HepG2 (cell line): ENCODE measurements around the gene APOL2.
A peak's percentile ranks its signal among the peaks of the same experiment; 100 is the strongest.

ENCODE experiments used
- GTF2F1 ChIP-seq: fragments of 150-350 bp; IDR thresholded peaks from 2 replicates; pipeline ENCODE4 v1.6.1; 2014; ENCODE audit warnings: low read length
- TF ChIP-seq, protein P1 (sequence below): sonication (generic); formaldehyde crosslinking; IDR thresholded peaks from 2 replicates; pipeline ENCODE4 v1.4.0; 2020; ENCODE audit warnings: mild to moderate bottlenecking, missing genetic modification reagents
- TF ChIP-seq, protein P2 (sequence below): sonication (generic); formaldehyde crosslinking; IDR thresholded peaks from 2 replicates; pipeline ENCODE4 v1.8.1; 2022; ENCODE audit warnings: mild to moderate bottlenecking, missing genetic modification reagents
- TF ChIP-seq, protein P3 (sequence below): sonication (generic); formaldehyde crosslinking; IDR thresholded peaks from 2 replicates; pipeline ENCODE4 v1.5.0; 2020; ENCODE audit warnings: mild to moderate bottlenecking, missing genetic modification reagents, moderate library complexity

DNA sequence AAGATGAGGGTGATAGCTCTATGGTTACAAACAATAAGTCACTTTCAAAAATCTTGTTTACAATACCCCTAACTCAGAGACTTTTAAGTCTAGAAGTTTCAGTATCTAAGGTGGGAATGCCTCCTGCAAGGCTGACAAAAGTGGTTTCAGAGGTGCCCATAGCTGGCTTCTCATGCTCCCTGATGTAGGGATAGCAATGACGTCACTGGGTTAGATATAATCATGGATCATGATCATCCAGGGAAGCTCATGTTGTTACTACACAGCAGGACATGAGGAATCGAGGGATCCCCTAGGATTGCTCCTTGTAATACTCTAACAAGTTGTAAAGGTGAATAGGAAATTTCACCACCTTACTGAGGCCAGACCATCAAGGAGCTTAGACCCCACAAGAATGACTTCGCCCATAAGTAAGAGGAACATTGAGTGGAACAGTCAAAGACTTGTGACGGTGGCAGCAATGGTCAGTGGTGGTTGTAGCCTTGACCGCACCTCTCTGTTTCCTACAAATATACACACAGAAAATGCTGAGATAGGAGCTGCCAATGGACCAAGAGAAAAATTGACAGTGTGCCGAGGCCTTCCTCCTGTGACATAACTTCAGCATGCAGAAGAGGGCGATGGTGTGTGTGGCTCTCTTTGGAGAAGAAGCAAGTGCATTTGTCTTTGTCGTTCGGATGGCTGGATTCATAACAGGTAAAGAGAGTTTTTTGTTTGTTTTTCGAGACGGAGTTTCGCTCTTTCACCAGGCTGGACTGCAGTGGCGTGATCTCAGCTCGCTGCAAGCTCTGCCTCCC, 53.3 kb downstream of the APOL2 start:
- TF ChIP-seq GTF2F1, result no peak
- TF ChIP-seq, protein P1, sequence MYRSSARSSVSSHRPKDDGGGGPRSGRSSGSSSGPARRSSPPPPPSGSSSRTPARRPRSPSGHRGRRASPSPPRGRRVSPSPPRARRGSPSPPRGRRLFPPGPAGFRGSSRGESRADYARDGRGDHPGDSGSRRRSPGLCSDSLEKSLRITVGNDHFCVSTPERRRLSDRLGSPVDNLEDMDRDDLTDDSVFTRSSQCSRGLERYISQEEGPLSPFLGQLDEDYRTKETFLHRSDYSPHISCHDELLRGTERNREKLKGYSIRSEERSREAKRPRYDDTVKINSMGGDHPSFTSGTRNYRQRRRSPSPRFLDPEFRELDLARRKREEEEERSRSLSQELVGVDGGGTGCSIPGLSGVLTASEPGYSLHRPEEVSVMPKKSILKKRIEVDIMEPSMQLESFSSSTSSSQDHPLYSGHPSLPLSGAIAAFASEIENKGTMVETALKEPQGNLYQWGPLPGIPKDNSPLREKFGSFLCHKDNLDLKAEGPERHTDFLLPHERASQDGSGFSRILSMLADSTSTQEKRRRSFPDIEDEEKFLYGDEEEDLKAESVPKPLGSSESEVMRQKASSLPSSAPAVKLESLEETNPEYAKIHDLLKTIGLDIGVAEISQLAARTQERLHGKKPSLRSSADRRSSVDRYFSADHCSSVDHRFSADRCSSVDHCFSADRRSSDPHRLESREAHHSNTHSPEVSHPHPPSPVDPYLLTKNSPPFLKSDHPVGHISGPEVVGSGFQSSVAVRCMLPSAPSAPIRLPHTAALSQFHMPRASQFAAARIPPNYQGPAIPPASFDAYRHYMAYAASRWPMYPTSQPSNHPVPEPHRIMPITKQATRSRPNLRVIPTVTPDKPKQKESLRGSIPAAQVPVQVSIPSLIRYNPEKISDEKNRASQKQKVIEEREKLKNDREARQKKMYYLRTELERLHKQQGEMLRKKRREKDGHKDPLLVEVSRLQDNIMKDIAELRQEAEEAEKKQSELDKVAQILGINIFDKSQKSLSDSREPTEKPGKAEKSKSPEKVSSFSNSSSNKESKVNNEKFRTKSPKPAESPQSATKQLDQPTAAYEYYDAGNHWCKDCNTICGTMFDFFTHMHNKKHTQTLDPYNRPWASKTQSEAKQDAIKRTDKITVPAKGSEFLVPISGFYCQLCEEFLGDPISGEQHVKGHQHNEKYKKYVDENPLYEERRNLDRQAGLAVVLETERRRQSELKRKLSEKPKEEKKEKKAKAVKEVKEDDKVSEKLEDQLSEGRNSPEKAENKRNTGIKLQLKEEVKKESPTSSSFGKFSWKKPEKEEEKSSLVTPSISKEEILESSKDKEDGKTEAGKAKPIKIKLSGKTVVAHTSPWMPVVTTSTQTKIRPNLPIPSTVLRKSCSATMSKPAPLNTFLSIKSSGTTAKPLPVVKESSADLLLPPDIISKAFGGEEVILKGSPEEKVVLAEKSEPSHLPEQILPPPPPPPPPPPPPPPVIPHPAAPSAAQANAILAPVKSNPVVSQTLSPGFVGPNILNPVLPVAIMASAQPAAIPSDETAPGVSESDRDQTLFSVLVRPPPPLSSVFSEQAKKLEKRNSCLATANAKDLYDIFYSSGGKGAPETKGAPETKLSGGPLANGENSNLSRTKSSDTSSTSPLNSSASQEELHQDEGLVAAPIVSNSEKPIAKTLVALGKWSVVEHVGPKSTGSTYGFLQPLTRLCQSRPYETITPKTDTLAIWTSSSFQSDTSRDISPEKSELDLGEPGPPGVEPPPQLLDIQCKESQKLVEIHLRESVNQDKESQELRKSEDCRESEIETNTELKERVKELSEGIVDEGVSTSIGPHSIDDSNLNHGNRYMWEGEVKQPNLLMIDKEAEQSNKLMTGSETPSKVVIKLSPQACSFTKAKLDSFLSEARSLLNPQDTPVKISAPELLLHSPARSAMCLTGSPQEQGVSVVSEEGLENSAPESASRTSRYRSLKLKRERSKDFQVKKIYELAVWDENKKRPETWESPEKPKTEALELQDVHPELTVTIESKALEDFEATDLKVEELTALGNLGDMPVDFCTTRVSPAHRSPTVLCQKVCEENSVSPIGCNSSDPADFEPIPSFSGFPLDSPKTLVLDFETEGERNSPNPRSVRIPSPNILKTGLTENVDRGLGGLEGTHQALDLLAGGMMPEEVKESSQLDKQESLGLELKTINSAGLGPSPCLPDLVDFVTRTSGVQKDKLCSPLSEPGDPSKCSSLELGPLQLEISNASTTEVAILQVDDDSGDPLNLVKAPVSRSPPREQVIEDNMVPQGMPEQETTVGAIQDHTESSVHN (CRISPR knock-in tag), result no peak
- TF ChIP-seq, protein P2, sequence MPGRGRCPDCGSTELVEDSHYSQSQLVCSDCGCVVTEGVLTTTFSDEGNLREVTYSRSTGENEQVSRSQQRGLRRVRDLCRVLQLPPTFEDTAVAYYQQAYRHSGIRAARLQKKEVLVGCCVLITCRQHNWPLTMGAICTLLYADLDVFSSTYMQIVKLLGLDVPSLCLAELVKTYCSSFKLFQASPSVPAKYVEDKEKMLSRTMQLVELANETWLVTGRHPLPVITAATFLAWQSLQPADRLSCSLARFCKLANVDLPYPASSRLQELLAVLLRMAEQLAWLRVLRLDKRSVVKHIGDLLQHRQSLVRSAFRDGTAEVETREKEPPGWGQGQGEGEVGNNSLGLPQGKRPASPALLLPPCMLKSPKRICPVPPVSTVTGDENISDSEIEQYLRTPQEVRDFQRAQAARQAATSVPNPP, result no peak
- TF ChIP-seq, protein P3, sequence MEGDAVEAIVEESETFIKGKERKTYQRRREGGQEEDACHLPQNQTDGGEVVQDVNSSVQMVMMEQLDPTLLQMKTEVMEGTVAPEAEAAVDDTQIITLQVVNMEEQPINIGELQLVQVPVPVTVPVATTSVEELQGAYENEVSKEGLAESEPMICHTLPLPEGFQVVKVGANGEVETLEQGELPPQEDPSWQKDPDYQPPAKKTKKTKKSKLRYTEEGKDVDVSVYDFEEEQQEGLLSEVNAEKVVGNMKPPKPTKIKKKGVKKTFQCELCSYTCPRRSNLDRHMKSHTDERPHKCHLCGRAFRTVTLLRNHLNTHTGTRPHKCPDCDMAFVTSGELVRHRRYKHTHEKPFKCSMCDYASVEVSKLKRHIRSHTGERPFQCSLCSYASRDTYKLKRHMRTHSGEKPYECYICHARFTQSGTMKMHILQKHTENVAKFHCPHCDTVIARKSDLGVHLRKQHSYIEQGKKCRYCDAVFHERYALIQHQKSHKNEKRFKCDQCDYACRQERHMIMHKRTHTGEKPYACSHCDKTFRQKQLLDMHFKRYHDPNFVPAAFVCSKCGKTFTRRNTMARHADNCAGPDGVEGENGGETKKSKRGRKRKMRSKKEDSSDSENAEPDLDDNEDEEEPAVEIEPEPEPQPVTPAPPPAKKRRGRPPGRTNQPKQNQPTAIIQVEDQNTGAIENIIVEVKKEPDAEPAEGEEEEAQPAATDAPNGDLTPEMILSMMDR (CRISPR knock-in tag), result 0 out of 2 replicates have a peak, but pooled peaks have one; percentile 17
